Calu3 (cell line): ENCODE data around the gene PRDM9. TPM values are rescaled to one million over a fixed set of nuclear protein-coding genes. Genes with fewer than 3 reads are reported as not detected.

Experiments
- BruUV-seq: library from RNA; stranded (reverse); fragments of 400-500 nt; replicated peaks from 2 replicates; lab custom pipeline; 2021; lab: Mats Ljungman, UMichigan
- CTCF ChIA-PET: fragments of 300-600 bp; sonication (Branson Sonifier 250); formaldehyde crosslinking; loops from one replicate; lab custom pipeline; 2022; ENCODE audit warnings: antibody characterized with exemption; lab: Charles Lee
- DNase-seq: peaks from one replicate; pipeline ENCODE4 v3.0.0; 2022
- H3K27ac Mint-ChIP-seq: one replicate; pipeline ENCODE4 v1.8.0; 2022; ENCODE audit warnings: mixed read lengths; ENCODE audit not compliant: unreplicated experiment
- H3K27me3 Mint-ChIP-seq: one replicate; pipeline ENCODE4 v1.8.0; 2022; ENCODE audit warnings: mixed read lengths; ENCODE audit not compliant: unreplicated experiment
- H3K36me3 Mint-ChIP-seq: one replicate; pipeline ENCODE4 v1.8.0; 2022; ENCODE audit warnings: mild to moderate bottlenecking, moderate library complexity, mixed read lengths; ENCODE audit not compliant: insufficient read depth, unreplicated experiment
- H3K4me1 Mint-ChIP-seq: one replicate; pipeline ENCODE4 v1.8.0; 2022; ENCODE audit warnings: mild to moderate bottlenecking, low read depth, mixed read lengths; ENCODE audit not compliant: unreplicated experiment
- H3K4me3 Mint-ChIP-seq: one replicate; pipeline ENCODE4 v1.8.0; 2022; ENCODE audit warnings: mild to moderate bottlenecking, low read depth, moderate library complexity, mixed read lengths; ENCODE audit not compliant: unreplicated experiment
- H3K9me3 Mint-ChIP-seq: one replicate; pipeline ENCODE4 v1.8.0; 2022; ENCODE audit warnings: low read depth, mixed read lengths; ENCODE audit not compliant: unreplicated experiment
- intact Hi-C: fragments of 100-400 bp; cut with micrococcal nuclease; formaldehyde crosslinking; loops from one replicate; pipeline ENCODE4 v1.10.0; 2022; ENCODE audit not compliant: unreplicated experiment
- total RNA-seq: library from RNA; stranded (reverse); gene quantifications from 2 replicates; pipeline ENCODE4 v1.2.3, GENCODE V29; 2022
- TF ChIP-seq, protein P1 (sequence below): fragments of 200-600 bp; IDR thresholded peaks from one replicate; pipeline ENCODE4 v1.8.0; 2022; ENCODE audit warnings: antibody characterized with exemption; ENCODE audit not compliant: unreplicated experiment

The PRDM9 gene
- total RNA-seq, 1 experiment from 2014 or later, result not detected

DNA sequence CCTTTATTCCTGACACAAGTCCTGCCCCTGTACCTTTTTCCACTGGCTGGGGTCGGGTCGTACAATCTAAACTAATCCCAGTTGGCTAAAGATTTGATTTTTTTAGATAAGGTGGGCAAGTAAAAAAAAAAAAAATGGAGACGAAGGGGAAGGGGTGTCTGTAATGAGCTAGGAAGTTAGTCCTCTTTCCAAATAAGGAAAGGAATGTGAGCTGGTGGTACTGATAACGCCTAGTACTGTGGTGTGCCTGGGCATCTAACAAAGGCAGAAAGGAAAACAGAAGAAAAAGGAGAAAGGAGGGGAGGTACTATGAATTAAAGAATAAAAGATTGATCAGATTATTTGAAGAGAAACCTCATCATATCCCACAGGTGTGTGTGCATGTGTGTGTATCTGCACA is 21.3 kb downstream of the PRDM9 start:
- DNase-seq, result no peak
- TF ChIP-seq, protein P1, sequence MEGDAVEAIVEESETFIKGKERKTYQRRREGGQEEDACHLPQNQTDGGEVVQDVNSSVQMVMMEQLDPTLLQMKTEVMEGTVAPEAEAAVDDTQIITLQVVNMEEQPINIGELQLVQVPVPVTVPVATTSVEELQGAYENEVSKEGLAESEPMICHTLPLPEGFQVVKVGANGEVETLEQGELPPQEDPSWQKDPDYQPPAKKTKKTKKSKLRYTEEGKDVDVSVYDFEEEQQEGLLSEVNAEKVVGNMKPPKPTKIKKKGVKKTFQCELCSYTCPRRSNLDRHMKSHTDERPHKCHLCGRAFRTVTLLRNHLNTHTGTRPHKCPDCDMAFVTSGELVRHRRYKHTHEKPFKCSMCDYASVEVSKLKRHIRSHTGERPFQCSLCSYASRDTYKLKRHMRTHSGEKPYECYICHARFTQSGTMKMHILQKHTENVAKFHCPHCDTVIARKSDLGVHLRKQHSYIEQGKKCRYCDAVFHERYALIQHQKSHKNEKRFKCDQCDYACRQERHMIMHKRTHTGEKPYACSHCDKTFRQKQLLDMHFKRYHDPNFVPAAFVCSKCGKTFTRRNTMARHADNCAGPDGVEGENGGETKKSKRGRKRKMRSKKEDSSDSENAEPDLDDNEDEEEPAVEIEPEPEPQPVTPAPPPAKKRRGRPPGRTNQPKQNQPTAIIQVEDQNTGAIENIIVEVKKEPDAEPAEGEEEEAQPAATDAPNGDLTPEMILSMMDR, result no peak
- Mint-ChIP-seq H3K27ac (no peak overlapping the region), H3K4me1 (no peaks in the 10 kb centered on the region), H3K4me3 (no peak overlapping the region), H3K27me3 (no peaks in the 10 kb centered on the region), H3K9me3 (peaks cover 19% of the 10 kb centered on the region), H3K36me3 (no peaks in the 10 kb centered on the region)
- CTCF ChIA-PET, result no interaction called here
- intact Hi-C loops, result no loop called here
- no TSS peak for BruUV-seq

DNA sequence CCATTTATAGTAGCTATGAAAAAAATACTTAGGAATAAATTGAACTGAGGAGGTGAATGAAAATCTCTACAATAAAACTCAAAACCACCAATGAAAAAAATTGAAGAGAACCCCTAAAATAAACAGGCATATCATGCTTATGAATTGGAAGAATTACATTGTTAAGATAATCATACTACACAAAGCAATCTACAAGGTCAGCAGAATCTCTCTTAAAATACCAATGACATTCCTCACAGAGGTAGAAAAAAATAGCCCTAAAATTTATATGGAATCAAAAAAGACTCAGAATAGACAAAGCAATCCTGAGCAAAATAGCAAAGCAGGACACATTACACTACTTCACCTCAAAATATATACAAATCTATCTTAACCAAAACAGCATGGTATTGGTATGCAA is 23.2 kb downstream of the PRDM9 start:
- CTCF ChIA-PET, result no interaction called here
- H3K4me1 Mint-ChIP-seq, result no peaks in the 10 kb centered on the region
- H3K36me3 Mint-ChIP-seq, result no peaks in the 10 kb centered on the region
- no peaks in the 10 kb centered on the region for H3K27me3 Mint-ChIP-seq
- no peak overlapping the region for H3K27ac Mint-ChIP-seq
- TF ChIP-seq, protein P1, result no peak
- BruUV-seq, result no TSS peak
- no peak for DNase-seq
- H3K9me3 Mint-ChIP-seq, result peaks cover 17% of the 10 kb centered on the region
- intact Hi-C loops, result no loop called here
- H3K4me3 Mint-ChIP-seq, result no peak overlapping the region

DNA sequence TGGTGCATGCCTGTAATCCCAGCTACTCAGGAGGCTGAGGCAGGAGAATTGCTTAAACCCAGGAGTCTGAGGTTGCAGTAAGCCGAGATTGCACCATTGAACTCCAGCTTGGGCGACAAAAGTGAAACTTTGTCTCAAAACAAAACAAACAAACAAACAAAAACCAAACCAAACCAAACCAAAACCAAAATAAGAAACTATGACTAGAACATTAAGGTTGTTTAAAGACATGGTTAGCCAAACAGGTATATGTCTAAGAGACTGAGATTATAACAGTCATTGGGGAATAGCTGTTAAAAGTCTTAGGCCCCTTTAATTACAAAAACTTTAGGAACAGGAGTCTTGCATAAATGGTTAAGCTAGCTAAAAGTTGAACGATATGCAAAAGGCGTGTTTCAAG is 63.6 kb downstream of the PRDM9 start:
- Mint-ChIP-seq H3K27ac (no peak overlapping the region), H3K4me1 (no peaks in the 10 kb centered on the region), H3K4me3 (no peak overlapping the region), H3K9me3 (peaks cover 6% of the 10 kb centered on the region), H3K27me3 (no peaks in the 10 kb centered on the region), H3K36me3 (no peaks in the 10 kb centered on the region)
- intact Hi-C loops, result no loop called here
- TF ChIP-seq, protein P1, result no peak
- CTCF ChIA-PET, result no interaction called here
- no peak for DNase-seq
- BruUV-seq, result no TSS peak
